ENCODE data around the gene SELP.

DNA sequence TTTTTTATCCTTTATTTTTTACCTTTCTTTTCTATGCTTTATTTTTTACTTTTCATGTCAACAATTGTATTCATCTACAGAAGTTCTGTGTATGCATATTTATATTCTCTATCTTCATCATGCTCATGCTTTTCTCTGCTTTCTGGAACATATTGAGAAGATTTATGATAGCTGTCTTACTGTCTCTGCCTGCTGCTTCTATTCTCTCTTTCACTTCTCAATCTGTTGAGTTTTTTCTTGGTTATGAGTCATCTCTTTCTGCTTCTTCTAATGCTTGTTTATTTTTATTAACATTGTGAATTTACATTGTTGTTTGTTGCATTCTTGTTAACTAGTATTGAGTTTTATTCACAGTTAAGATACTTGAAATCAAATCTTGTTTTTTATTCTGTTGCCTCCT lies 66.3 kb downstream of the SELP start:
- TF ChIP-seq, protein P1, sequence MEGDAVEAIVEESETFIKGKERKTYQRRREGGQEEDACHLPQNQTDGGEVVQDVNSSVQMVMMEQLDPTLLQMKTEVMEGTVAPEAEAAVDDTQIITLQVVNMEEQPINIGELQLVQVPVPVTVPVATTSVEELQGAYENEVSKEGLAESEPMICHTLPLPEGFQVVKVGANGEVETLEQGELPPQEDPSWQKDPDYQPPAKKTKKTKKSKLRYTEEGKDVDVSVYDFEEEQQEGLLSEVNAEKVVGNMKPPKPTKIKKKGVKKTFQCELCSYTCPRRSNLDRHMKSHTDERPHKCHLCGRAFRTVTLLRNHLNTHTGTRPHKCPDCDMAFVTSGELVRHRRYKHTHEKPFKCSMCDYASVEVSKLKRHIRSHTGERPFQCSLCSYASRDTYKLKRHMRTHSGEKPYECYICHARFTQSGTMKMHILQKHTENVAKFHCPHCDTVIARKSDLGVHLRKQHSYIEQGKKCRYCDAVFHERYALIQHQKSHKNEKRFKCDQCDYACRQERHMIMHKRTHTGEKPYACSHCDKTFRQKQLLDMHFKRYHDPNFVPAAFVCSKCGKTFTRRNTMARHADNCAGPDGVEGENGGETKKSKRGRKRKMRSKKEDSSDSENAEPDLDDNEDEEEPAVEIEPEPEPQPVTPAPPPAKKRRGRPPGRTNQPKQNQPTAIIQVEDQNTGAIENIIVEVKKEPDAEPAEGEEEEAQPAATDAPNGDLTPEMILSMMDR (IDR thresholded peaks at IDR 0.05): no peak
- TF ChIP-seq POLR2A (IDR thresholded peaks at IDR 0.05): no peak

Data from gastroesophageal sphincter (tissue), 3 donors.